ENCODE results near the gene ACBD4. TPM values are rescaled to one million over a fixed set of nuclear protein-coding genes. Genes with fewer than 3 reads are reported as not detected.

The ACBD4 gene
- total RNA-seq: 100 to 1,000 TPM in 1 of 4 donors, 10 to 100 TPM in 3; 33.8 to 124 (median 76.3) TPM

DNA sequence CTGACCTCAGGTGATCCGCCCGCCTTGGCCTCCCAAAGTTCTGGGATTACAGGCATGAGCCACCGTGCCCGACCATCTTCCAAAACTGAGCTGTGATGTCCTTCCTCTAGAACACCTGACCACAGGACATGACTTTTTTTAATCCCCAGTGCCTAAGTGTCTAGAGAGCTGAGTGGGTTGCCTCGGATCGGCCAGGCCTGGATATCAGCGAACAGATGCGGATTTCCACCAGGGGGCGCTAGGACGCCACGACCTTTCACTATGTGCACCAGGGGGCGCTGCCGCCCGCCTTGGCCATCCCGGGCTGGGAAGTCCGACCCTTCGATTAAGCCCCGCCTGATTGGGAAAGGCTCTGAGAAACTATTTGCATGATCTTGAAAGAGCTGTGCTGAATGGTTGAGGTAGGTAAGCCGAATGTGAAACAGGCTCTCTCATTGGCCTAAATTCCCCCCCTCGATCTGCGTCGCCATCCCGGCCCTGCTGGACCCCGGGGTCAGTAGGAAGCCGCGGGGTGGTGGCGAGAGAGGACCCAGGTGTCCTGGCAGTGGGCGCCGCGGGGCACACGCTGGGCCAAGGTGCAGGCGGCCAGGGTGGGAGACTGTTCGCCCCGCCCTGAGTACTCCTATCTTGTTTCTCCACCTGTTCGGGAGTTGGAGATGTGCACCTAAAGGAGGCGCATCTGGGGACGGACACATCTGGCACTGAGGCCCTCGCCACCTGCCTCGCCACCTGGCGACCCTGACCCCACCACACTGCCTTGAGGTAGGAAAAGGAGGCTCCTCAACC lies at the start of gene ACBD4:
Gene ACBD4 (plus strand): TSS at position 496 of the 786 bp plus-strand sequence. CDS start 458 bp downstream, outside the sequence.
- Histone ChIP-seq H3K4me3 (peak within 1 kb of the TSS; percentile 63 to 82 (median 72)), H3K9me3 (no peaks in the 10 kb centered on the region), H3K36me3 (peaks cover 0 to 4% (median 0%) of the 10 kb centered on the region in 3 donors), H3K4me1 (peaks cover 0 to 35% (median 12%) of the 10 kb centered on the region in 4 donors), H3K27ac (peak within 1 kb of the TSS; percentile 80 to 95 (median 88)), H3K27me3 (no peaks in the 10 kb centered on the region)
- DNase-seq: peak; percentile 93 to 98 (median 97)
- TF ChIP-seq, protein P1, sequence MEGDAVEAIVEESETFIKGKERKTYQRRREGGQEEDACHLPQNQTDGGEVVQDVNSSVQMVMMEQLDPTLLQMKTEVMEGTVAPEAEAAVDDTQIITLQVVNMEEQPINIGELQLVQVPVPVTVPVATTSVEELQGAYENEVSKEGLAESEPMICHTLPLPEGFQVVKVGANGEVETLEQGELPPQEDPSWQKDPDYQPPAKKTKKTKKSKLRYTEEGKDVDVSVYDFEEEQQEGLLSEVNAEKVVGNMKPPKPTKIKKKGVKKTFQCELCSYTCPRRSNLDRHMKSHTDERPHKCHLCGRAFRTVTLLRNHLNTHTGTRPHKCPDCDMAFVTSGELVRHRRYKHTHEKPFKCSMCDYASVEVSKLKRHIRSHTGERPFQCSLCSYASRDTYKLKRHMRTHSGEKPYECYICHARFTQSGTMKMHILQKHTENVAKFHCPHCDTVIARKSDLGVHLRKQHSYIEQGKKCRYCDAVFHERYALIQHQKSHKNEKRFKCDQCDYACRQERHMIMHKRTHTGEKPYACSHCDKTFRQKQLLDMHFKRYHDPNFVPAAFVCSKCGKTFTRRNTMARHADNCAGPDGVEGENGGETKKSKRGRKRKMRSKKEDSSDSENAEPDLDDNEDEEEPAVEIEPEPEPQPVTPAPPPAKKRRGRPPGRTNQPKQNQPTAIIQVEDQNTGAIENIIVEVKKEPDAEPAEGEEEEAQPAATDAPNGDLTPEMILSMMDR (IDR thresholded peaks at IDR 0.05): peak; percentile 100
- TF ChIP-seq POLR2A (IDR thresholded peaks at IDR 0.05): peak; percentile 90 to 96

GRCh38 chr17:45086391-45086790 lies 49.1 kb upstream of the ACBD4 start:
- no peaks in the 10 kb centered on the region for H3K4me1 ChIP-seq
- no peak for DNase-seq
- TF ChIP-seq, protein P1 (IDR thresholded peaks at IDR 0.05): no peak
- no peak for TF ChIP-seq POLR2A (IDR thresholded peaks at IDR 0.05)
- no peaks in the 10 kb centered on the region for H3K9me3 ChIP-seq
- H3K36me3 ChIP-seq: peaks cover 0 to 96% (median 0%) of the 10 kb centered on the region in 3 donors
- H3K4me3 ChIP-seq: no peak overlapping the region
- no peaks in the 10 kb centered on the region for H3K27me3 ChIP-seq
- H3K27ac ChIP-seq: no peak overlapping the region

DNA sequence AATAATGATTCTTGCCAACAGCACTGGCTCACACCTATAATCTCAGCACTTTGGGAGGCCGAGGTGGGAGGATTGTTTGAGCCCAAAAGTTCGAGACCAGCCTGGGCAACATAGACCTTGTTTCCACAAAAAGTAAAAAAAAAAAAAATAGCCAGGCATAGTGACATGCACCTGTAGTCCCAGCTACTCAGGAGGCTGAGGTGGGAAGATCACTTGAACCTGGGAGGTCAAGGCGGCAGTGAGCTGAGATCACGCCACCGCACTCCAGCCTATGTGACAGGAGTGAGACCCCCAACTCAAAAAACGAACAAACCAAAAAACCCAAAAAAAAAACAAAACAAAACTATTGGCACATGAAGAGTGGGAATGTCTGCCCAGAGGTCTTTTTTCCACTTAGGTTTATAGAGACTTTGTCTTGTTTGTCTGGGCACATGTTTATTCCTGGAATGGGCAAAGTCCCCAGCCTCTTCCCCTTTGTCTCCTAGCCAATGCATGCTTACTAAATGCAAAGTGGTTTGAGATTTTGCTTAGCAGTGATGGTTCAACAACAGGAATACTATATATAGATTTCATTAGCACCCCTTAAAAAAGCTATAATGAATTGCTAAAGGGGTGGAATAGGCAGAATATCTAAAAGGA lies 48.5 kb upstream of the ACBD4 start:
- Histone ChIP-seq H3K4me3 (no peak overlapping the region), H3K9me3 (no peaks in the 10 kb centered on the region), H3K27me3 (no peaks in the 10 kb centered on the region), H3K36me3 (peaks cover 0 to 96% (median 0%) of the 10 kb centered on the region in 3 donors), H3K27ac (no peak overlapping the region), H3K4me1 (peaks cover 0 to 5% (median 0%) of the 10 kb centered on the region in 4 donors)
- TF ChIP-seq, protein P1 (IDR thresholded peaks at IDR 0.05): no peak
- TF ChIP-seq POLR2A (IDR thresholded peaks at IDR 0.05): no peak
- DNase-seq: no peak

- H3K27ac ChIP-seq: no peak overlapping the region
These were observed 47.9 kb upstream of the ACBD4 start for GRCh38 chr17:45087504-45087975.

DNA sequence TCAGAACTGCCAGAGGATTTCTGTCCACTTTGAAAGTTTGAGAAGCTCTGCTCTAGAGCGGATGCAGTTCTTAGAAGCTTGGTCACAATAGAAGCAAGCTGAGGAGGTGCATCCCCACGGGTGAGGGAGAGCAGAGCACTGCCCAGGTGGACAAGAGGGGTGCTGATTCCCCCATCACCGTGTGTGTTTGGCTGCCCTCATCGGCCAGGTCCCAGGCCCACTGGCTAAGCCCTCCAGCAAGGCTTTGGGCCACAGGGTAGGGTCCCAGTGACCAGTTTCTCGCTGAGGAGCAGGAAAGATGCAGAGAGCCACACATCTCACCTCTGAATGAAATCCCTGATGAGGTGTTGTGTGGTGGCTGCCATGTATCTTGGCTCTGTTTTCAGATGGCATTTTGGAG lies 47.5 kb upstream of the ACBD4 start:
- Histone ChIP-seq H3K36me3 (peaks cover 0 to 91% (median 0%) of the 10 kb centered on the region in 3 donors), H3K27ac (peak overlapping the region in 1 of 4 donors; percentile 17)

More at GRCh38 chr17:45087504-45087975, 47.9 kb upstream of the ACBD4 start:
- Histone ChIP-seq H3K9me3 (no peaks in the 10 kb centered on the region), H3K36me3 (peaks cover 0 to 93% (median 0%) of the 10 kb centered on the region in 3 donors), H3K4me3 (no peak overlapping the region), H3K4me1 (peaks cover 0 to 11% (median 0%) of the 10 kb centered on the region in 4 donors), H3K27me3 (no peaks in the 10 kb centered on the region)
- TF ChIP-seq, protein P1 (IDR thresholded peaks at IDR 0.05): no peak
- TF ChIP-seq POLR2A (IDR thresholded peaks at IDR 0.05): no peak
- no peak for DNase-seq

More for the DNA sequence above, 47.5 kb upstream of the ACBD4 start:
- no peak for TF ChIP-seq POLR2A (IDR thresholded peaks at IDR 0.05)
- TF ChIP-seq, protein P1 (IDR thresholded peaks at IDR 0.05): no peak
- Histone ChIP-seq H3K4me3 (no peak overlapping the region), H3K27me3 (no peaks in the 10 kb centered on the region), H3K9me3 (no peaks in the 10 kb centered on the region), H3K4me1 (peaks cover 0 to 11% (median 0%) of the 10 kb centered on the region in 4 donors)
- DNase-seq: no peak
